Caco-2 (cell line): Measurements from ENCODE around the gene LPGAT1. TPM values are rescaled to one million over a fixed set of nuclear protein-coding genes. Genes with fewer than 3 reads are reported as not detected.

ENCODE experiments used
- BruUV-seq: library from RNA; stranded (reverse); fragments of 400-500 nt; replicated peaks from 2 replicates; lab custom pipeline; 2021; lab: Mats Ljungman, UMichigan
- CTCF ChIA-PET: fragments of 300-600 bp; sonication (Branson Sonifier 250); formaldehyde crosslinking; loops from one replicate; lab custom pipeline; 2022; ENCODE audit warnings: antibody characterized with exemption; lab: Charles Lee
- POLR2A ChIA-PET: fragments of 300-600 bp; sonication (Branson Sonifier 250); formaldehyde crosslinking; loops from one replicate; lab custom pipeline; 2022; ENCODE audit warnings: antibody characterized with exemption; lab: Charles Lee
- DNase-seq, 2 experiments: peaks; one replicate each; pipeline versions ENCODE4 v3.0.0 to v3.0.0-alpha.2; 2020 to 2022
- H3K27me3 ChIP-seq: replicated peaks from 2 replicates; pipeline ENCODE4 v1.6.0; 2011; ENCODE audit warnings: low read length; ENCODE audit not compliant: control insufficient read depth, insufficient read depth
- H3K36me3 ChIP-seq: 2 replicates; pipeline ENCODE4 v1.5.1; 2011; ENCODE audit warnings: low read length; ENCODE audit not compliant: control insufficient read depth, insufficient read depth
- H3K4me1 ChIP-seq: fragments of 250-450 bp; sonication (Bioruptor Pico); 2 replicates; pipeline ENCODE4 v1.5.1; 2020; ENCODE audit warnings: mild to moderate bottlenecking
- H3K4me3 ChIP-seq: 2 replicates; pipeline ENCODE4 v1.5.1; 2011; ENCODE audit warnings: low read depth, mild to moderate bottlenecking, control low read depth, low read length
- H3K9me3 ChIP-seq: fragments of 250-450 bp; sonication (Bioruptor Pico); 2 replicates; pipeline ENCODE4 v1.5.1; 2020; ENCODE audit warnings: mild to moderate bottlenecking, moderate library complexity
- H3K27ac Mint-ChIP-seq: one replicate; pipeline ENCODE4 v1.8.0; 2022; ENCODE audit warnings: mixed read lengths; ENCODE audit not compliant: unreplicated experiment
- H3K27me3 Mint-ChIP-seq: one replicate; pipeline ENCODE4 v1.8.0; 2022; ENCODE audit warnings: mixed read lengths; ENCODE audit not compliant: insufficient read depth, unreplicated experiment
- H3K36me3 Mint-ChIP-seq: one replicate; pipeline ENCODE4 v1.8.0; 2022; ENCODE audit warnings: mild to moderate bottlenecking, mixed read lengths; ENCODE audit not compliant: insufficient read depth, unreplicated experiment
- H3K4me1 Mint-ChIP-seq: one replicate; pipeline ENCODE4 v1.8.0; 2022; ENCODE audit warnings: low read depth, mixed read lengths; ENCODE audit not compliant: unreplicated experiment
- H3K4me3 Mint-ChIP-seq: one replicate; pipeline ENCODE4 v1.8.0; 2022; ENCODE audit warnings: mild to moderate bottlenecking, moderate library complexity, mixed read lengths; ENCODE audit not compliant: unreplicated experiment
- H3K9me3 Mint-ChIP-seq: one replicate; pipeline ENCODE4 v1.8.0; 2022; ENCODE audit warnings: mixed read lengths; ENCODE audit not compliant: unreplicated experiment
- CTCF ChIP-seq, 2 experiments: fragments of 200-600 bp in 1 of 2; IDR thresholded peaks; 1 replicate in 1 of 2; 2 replicates in 1 of 2; pipeline versions ENCODE4 v1.5.1 to v1.8.0; 2011 to 2022; ENCODE audit warnings: antibody characterized with exemption in 1 of 2, control low read depth in 1 of 2, inconsistent platforms in 1 of 2, low read depth in 1 of 2, low read length in 1 of 2, mild to moderate bottlenecking in 1 of 2, moderate library complexity in 1 of 2; ENCODE audit not compliant: insufficient read depth in 1 of 2, severe bottlenecking in 1 of 2, unreplicated experiment in 1 of 2
- intact Hi-C: fragments of 100-400 bp; cut with micrococcal nuclease; formaldehyde crosslinking; loops from one replicate; pipeline ENCODE4 v1.10.0; 2022; ENCODE audit not compliant: unreplicated experiment
- total RNA-seq: library from RNA; stranded (reverse); gene quantifications from 2 replicates; pipeline ENCODE4 v1.2.3, GENCODE V29; 2022

LPGAT1 gene
- total RNA-seq, 1 experiment from 2014 or later, result 25.6 TPM

DNA sequence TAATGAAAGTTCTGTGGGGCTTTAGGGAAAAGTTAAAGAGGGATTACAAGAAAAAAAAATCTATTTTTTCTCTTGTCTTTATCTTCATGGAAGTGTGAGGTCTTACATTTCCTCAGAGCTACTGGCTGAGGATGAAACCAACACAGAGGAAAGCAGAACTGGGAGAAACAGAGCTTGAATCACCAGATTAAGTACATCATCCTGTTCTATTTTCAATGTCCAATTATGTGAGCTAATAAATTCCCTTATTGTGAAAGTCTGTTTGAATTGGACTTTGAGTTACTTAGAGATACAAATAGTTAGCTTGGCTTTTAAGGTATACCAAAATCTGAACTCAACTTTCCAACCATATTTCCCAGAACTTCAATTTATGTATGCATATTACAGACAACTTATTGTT is 69.2 kb downstream of the LPGAT1 start:
- no peaks in the 10 kb centered on the region for H3K27me3 Mint-ChIP-seq
- H3K36me3 ChIP-seq, result no peaks in the 10 kb centered on the region
- no peak overlapping the region for H3K4me3 ChIP-seq
- no peak for DNase-seq
- BruUV-seq, result no TSS peak
- peaks cover 14% of the 10 kb centered on the region for H3K4me1 ChIP-seq
- no peaks in the 10 kb centered on the region for H3K27me3 ChIP-seq
- H3K36me3 Mint-ChIP-seq, result no peaks in the 10 kb centered on the region
- no peaks in the 10 kb centered on the region for H3K9me3 Mint-ChIP-seq
- 0 out of 2 replicates have a peak, but pooled peaks cover 5% of the 10 kb centered on the region for H3K9me3 ChIP-seq
- intact Hi-C loops, result no loop called here
- no peak overlapping the region for H3K27ac Mint-ChIP-seq
- H3K4me3 Mint-ChIP-seq, result no peak overlapping the region
- peaks cover 7% of the 10 kb centered on the region for H3K4me1 Mint-ChIP-seq
- ChIA-PET POLR2A (no interaction called here), CTCF (no interaction called here)
- no peak for TF ChIP-seq CTCF (IDR thresholded peaks at IDR 0.05; ENCODE audit: insufficient read depth in 1 of 2, low read depth in 1 of 2, low read length in 1 of 2, severe bottlenecking in 1 of 2, unreplicated experiment in 1 of 2)

DNA sequence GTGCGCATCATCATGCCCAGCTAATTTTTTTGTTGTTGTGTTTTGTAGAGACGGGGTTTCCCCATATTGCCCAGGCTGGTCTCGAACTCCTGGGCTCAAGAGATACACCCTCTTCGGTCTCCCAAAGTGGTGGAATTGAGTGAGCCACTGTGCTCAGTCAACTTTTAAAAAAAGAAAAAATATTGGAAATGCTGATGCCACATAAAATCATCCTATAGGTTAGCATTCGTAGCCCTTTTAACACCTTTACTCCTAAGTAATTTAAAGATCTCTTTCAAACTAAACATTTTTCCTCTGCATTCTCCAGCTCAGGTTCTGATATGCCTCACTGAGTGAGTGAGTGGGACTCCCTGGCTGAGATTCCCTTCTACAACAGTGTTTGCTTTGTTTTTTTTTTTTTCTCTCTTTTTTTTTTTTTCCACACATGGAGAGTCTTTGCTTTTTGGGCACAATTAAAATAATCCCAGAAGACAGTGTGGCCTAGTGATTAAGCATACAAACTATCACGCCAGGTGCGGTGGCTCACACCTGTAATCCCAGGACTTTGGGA is 74.0 kb downstream of the LPGAT1 start:
- no peak overlapping the region for H3K27ac Mint-ChIP-seq
- intact Hi-C loops, result no loop called here
- no peaks in the 10 kb centered on the region for H3K27me3 ChIP-seq
- ChIA-PET CTCF (interaction anchor here (0.7 kb wide), 1 partner anchor 10 kb away, joined by 6 read pairs; no protein-coding TSS in a partner anchor), POLR2A (no interaction called here)
- no TSS peak for BruUV-seq
- no peak overlapping the region for H3K4me3 ChIP-seq
- no peak overlapping the region for H3K4me3 Mint-ChIP-seq
- TF ChIP-seq CTCF (IDR thresholded peaks at IDR 0.05; ENCODE audit: insufficient read depth in 1 of 2, low read depth in 1 of 2, low read length in 1 of 2, severe bottlenecking in 1 of 2, unreplicated experiment in 1 of 2), result no peak
- DNase-seq, result no peak
- H3K4me1 ChIP-seq, result peaks cover 37% of the 10 kb centered on the region
- 0 out of 2 replicates have a peak, but pooled peaks cover 5% of the 10 kb centered on the region for H3K9me3 ChIP-seq
- H3K27me3 Mint-ChIP-seq, result no peaks in the 10 kb centered on the region
- H3K36me3 ChIP-seq, result no peaks in the 10 kb centered on the region
- H3K36me3 Mint-ChIP-seq, result peaks cover 4% of the 10 kb centered on the region
- no peaks in the 10 kb centered on the region for H3K9me3 Mint-ChIP-seq
- H3K4me1 Mint-ChIP-seq, result peaks cover 28% of the 10 kb centered on the region

DNA sequence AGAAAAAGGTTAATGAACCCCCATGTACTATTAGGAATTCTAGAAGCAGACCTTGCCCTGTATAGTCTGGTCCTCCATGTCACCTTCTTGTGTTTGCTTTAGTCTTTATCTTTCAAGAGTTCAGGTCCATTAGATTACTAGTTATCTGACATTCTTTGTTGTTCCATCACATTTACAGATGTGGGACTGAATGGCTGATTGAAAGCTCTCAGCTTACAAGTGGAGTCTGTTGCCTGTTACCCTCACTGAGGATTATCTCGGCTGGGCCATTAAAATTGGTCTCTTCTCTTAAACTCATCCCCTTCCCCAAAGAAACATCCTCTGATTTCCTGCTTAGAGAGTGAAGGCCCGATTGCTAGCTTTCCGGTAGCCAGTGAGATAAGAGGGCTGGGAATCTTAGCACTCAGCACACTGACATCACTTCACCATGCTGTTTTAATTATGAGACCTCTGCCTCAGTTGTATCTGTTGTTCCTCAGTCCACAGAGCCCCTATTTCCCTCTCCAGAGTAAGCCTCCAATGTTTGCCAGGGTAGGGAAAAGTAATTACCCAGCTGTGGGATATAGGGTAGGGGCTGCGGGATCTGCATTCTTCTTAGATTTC is 76.8 kb downstream of the LPGAT1 start:
- H3K4me1 Mint-ChIP-seq, result peaks cover 41% of the 10 kb centered on the region
- Histone ChIP-seq H3K36me3 (no peaks in the 10 kb centered on the region), H3K27me3 (no peaks in the 10 kb centered on the region), H3K4me3 (no peak overlapping the region), H3K9me3 (0 out of 2 replicates have a peak, but pooled peaks cover 5% of the 10 kb centered on the region), H3K4me1 (peaks cover 55% of the 10 kb centered on the region)
- no peak for TF ChIP-seq CTCF (IDR thresholded peaks at IDR 0.05; ENCODE audit: insufficient read depth in 1 of 2, low read depth in 1 of 2, low read length in 1 of 2, severe bottlenecking in 1 of 2, unreplicated experiment in 1 of 2)
- intact Hi-C loops, result loop anchor here (5.0 kb wide), 1 partner anchor 74 kb away; no protein-coding TSS in a partner anchor
- peaks cover 9% of the 10 kb centered on the region for H3K36me3 Mint-ChIP-seq
- peak in 1 of 2 experiments; percentile 42 for DNase-seq
- H3K4me3 Mint-ChIP-seq, result no peak overlapping the region
- CTCF ChIA-PET, result no interaction called here
- no peaks in the 10 kb centered on the region for H3K27me3 Mint-ChIP-seq
- no peaks in the 10 kb centered on the region for H3K9me3 Mint-ChIP-seq
- BruUV-seq, result no TSS peak
- POLR2A ChIA-PET, result interaction anchor here (0.6 kb wide), 1 partner anchor 94 kb away, joined by 12 read pairs; no protein-coding TSS in a partner anchor
- no peak overlapping the region for H3K27ac Mint-ChIP-seq
